Activated CD4-positive, alpha-beta T cell treated with anti-CD3 and anti-CD28 coated beads for 48 hours (primary cell): ENCODE data around the gene TCAF1.
"Not testable (repeated sequence)": the region's sequence is repeated elsewhere in the genome, so short reads cannot be mapped to it uniquely, and the experiment has no call there.

Experiments used
- DNase-seq: peaks from one replicate; pipeline ENCODE4 v3.0.0-alpha.2; 2020

Gene TCAF1

GRCh38 chr7:143850682-143851081 is 51.3 kb downstream of the TCAF1 start:
- DNase-seq: no peak

- no peak for DNase-seq
Observed at GRCh38 chr7:143849785-143850479, 52.0 kb downstream of the TCAF1 start.

- no peak for DNase-seq
Observed at GRCh38 chr7:143848192-143848591, 53.8 kb downstream of the TCAF1 start.

- DNase-seq: no peak
Observed at GRCh38 chr7:143846692-143847091, 55.3 kb downstream of the TCAF1 start.

GRCh38 chr7:143841696-143842095 is 60.3 kb downstream of the TCAF1 start:
- not testable (repeated sequence) for DNase-seq

- DNase-seq: not testable (repeated sequence)
Observed at GRCh38 chr7:143840062-143840461, 61.9 kb downstream of the TCAF1 start.

- peak; percentile 96 for DNase-seq
Observed at GRCh38 chr7:143837223-143837622, 64.8 kb downstream of the TCAF1 start.

GRCh38 chr7:143836622-143837021 is 65.4 kb downstream of the TCAF1 start:
- DNase-seq: peak; percentile 94

GRCh38 chr7:143836088-143836487 is 65.9 kb downstream of the TCAF1 start:
- DNase-seq: not testable (repeated sequence)

GRCh38 chr7:143826578-143826977 is 75.4 kb downstream of the TCAF1 start:
- not testable (repeated sequence) for DNase-seq

GRCh38 chr7:143824295-143825135 is 77.5 kb downstream of the TCAF1 start:
- not testable (repeated sequence) for DNase-seq

GRCh38 chr7:143823634-143824294 is 78.2 kb downstream of the TCAF1 start:
- DNase-seq: not testable (repeated sequence)

GRCh38 chr7:143821392-143822277 is 80.3 kb downstream of the TCAF1 start:
- not testable (repeated sequence) for DNase-seq

- not testable (repeated sequence) for DNase-seq
Observed at GRCh38 chr7:143817873-143818272, 84.1 kb downstream of the TCAF1 start.

- DNase-seq: not testable (repeated sequence)
Observed at GRCh38 chr7:143816471-143817133, 85.4 kb downstream of the TCAF1 start.

- DNase-seq: not testable (repeated sequence)
Observed at GRCh38 chr7:143810639-143811038, 91.3 kb downstream of the TCAF1 start.

- DNase-seq: not testable (repeated sequence)
Observed at GRCh38 chr7:143806664-143807071, 95.3 kb downstream of the TCAF1 start.
